Activated naive CD8-positive, alpha-beta T cell treated with anti-CD3 and anti-CD28 coated beads, Interleukin-2, amount 50 U/mL, for 24 hours (primary cell): ENCODE results near the gene CACNA1A.
A peak's percentile ranks its signal among the peaks of the same experiment; 100 is the strongest.
"Not testable (repeated sequence)": the region's sequence is repeated elsewhere in the genome, so short reads cannot be mapped to it uniquely, and the experiment has no call there.

Source experiments
- ATAC-seq: fragments of 150-1000 bp; cut with Tn5 transposase; one replicate; pipeline ENCODE4 v1.10.0; 2021
- DNase-seq: peaks from one replicate; pipeline ENCODE4 v3.0.0; 2021
- H3K27ac Mint-ChIP-seq: one replicate; pipeline ENCODE4 v1.8.0; 2021; ENCODE audit warnings: mild to moderate bottlenecking, mixed read lengths
- H3K27me3 Mint-ChIP-seq: one replicate; pipeline ENCODE4 v1.8.0; 2021; ENCODE audit warnings: mixed read lengths
- H3K36me3 Mint-ChIP-seq: one replicate; pipeline ENCODE4 v1.8.0; 2021; ENCODE audit warnings: low read depth, mixed read lengths
- H3K4me1 Mint-ChIP-seq: one replicate; pipeline ENCODE4 v1.8.0; 2021; ENCODE audit warnings: mixed read lengths
- H3K4me3 Mint-ChIP-seq: one replicate; pipeline ENCODE4 v1.8.0; 2021; ENCODE audit warnings: mild to moderate bottlenecking, moderate library complexity, mixed read lengths
- H3K9me3 Mint-ChIP-seq: one replicate; pipeline ENCODE4 v1.8.0; 2021; ENCODE audit warnings: mixed read lengths

Gene CACNA1A

GRCh38 chr19:13177584-13177983 is 328.7 kb downstream of the CACNA1A start:
- H3K9me3 Mint-ChIP-seq, DNase-seq, ATAC-seq, H3K27ac Mint-ChIP-seq, H3K4me3 Mint-ChIP-seq, H3K36me3 Mint-ChIP-seq, H3K27me3 Mint-ChIP-seq: not testable (repeated sequence)
- peaks cover 39% of the 10 kb centered on the region for H3K4me1 Mint-ChIP-seq

GRCh38 chr19:13176345-13176744 is 329.9 kb downstream of the CACNA1A start:
- Mint-ChIP-seq H3K36me3 (no peaks in the 10 kb centered on the region), H3K4me1 (peaks cover 42% of the 10 kb centered on the region), H3K4me3 (no peak overlapping the region), H3K9me3 (no peaks in the 10 kb centered on the region), H3K27ac (no peak overlapping the region), H3K27me3 (no peaks in the 10 kb centered on the region)
- DNase-seq (no peak), ATAC-seq (no peak)

- Mint-ChIP-seq H3K36me3 (no peaks in the 10 kb centered on the region), H3K4me1 (peaks cover 55% of the 10 kb centered on the region), H3K4me3 (peak overlapping the region; percentile 83), H3K27ac (peak overlapping the region; percentile 98), H3K9me3 (no peaks in the 10 kb centered on the region), H3K27me3 (no peaks in the 10 kb centered on the region)
- no peak for ATAC-seq
- DNase-seq = no peak
These were observed 333.0 kb downstream of the CACNA1A start for GRCh38 chr19:13173139-13173737.

- DNase-seq (peak; percentile 84), ATAC-seq (peak; percentile 31)
- peak overlapping the region; percentile 83 for H3K4me3 Mint-ChIP-seq
- no peaks in the 10 kb centered on the region for H3K36me3 Mint-ChIP-seq
- H3K27ac Mint-ChIP-seq = peak overlapping the region; percentile 98
- no peaks in the 10 kb centered on the region for H3K9me3 Mint-ChIP-seq
- peaks cover 60% of the 10 kb centered on the region for H3K4me1 Mint-ChIP-seq
- no peaks in the 10 kb centered on the region for H3K27me3 Mint-ChIP-seq
These were observed 333.7 kb downstream of the CACNA1A start for GRCh38 chr19:13172346-13173138.

- Mint-ChIP-seq H3K4me1 (peaks cover 71% of the 10 kb centered on the region), H3K27ac (peak overlapping the region; percentile 71), H3K9me3 (no peaks in the 10 kb centered on the region), H3K27me3 (no peaks in the 10 kb centered on the region), H3K36me3 (no peaks in the 10 kb centered on the region), H3K4me3 (peak overlapping the region; percentile 28)
- ATAC-seq (no peak), DNase-seq (no peak)
These were observed 335.1 kb downstream of the CACNA1A start for GRCh38 chr19:13171146-13171545.

GRCh38 chr19:13169769-13170168 is 336.5 kb downstream of the CACNA1A start:
- H3K4me3 Mint-ChIP-seq = no peak overlapping the region
- H3K9me3 Mint-ChIP-seq = no peaks in the 10 kb centered on the region
- no peaks in the 10 kb centered on the region for H3K36me3 Mint-ChIP-seq
- peak overlapping the region; percentile 47 for H3K27ac Mint-ChIP-seq
- H3K27me3 Mint-ChIP-seq = no peaks in the 10 kb centered on the region
- DNase-seq = no peak
- no peak for ATAC-seq
- peaks cover 85% of the 10 kb centered on the region for H3K4me1 Mint-ChIP-seq

- H3K9me3 Mint-ChIP-seq, H3K4me3 Mint-ChIP-seq, DNase-seq, ATAC-seq, H3K27ac Mint-ChIP-seq, H3K36me3 Mint-ChIP-seq, H3K27me3 Mint-ChIP-seq: not testable (repeated sequence)
- peaks cover 92% of the 10 kb centered on the region for H3K4me1 Mint-ChIP-seq
These were observed 340.1 kb downstream of the CACNA1A start for GRCh38 chr19:13166151-13166550.

- no peak overlapping the region for H3K4me3 Mint-ChIP-seq
- H3K27ac Mint-ChIP-seq = peak overlapping the region; percentile 77
- no peak for DNase-seq
These were observed 340.9 kb downstream of the CACNA1A start for GRCh38 chr19:13165162-13165997.

GRCh38 chr19:13164343-13165161 is 341.7 kb downstream of the CACNA1A start:
- H3K4me1 Mint-ChIP-seq = peaks cover 87% of the 10 kb centered on the region
- peak overlapping the region; percentile 25 for H3K4me3 Mint-ChIP-seq
- no peaks in the 10 kb centered on the region for H3K27me3 Mint-ChIP-seq
- peak overlapping the region; percentile 77 for H3K27ac Mint-ChIP-seq
- no peaks in the 10 kb centered on the region for H3K9me3 Mint-ChIP-seq
- ATAC-seq (no peak), DNase-seq (peak; percentile 53)
- no peaks in the 10 kb centered on the region for H3K36me3 Mint-ChIP-seq

More at GRCh38 chr19:13165162-13165997, 340.9 kb downstream of the CACNA1A start:
- Mint-ChIP-seq H3K36me3 (no peaks in the 10 kb centered on the region), H3K9me3 (no peaks in the 10 kb centered on the region), H3K4me1 (peaks cover 90% of the 10 kb centered on the region), H3K27me3 (no peaks in the 10 kb centered on the region)
- ATAC-seq = no peak

GRCh38 chr19:13163609-13164342 is 342.5 kb downstream of the CACNA1A start:
- ATAC-seq (peak; percentile 16), DNase-seq (peak; percentile 65)
- Mint-ChIP-seq H3K27me3 (no peaks in the 10 kb centered on the region), H3K27ac (peak overlapping the region; percentile 87), H3K4me1 (peaks cover 82% of the 10 kb centered on the region), H3K9me3 (no peaks in the 10 kb centered on the region), H3K4me3 (peak overlapping the region; percentile 79), H3K36me3 (no peaks in the 10 kb centered on the region)

- peak; percentile 93 for DNase-seq
- Mint-ChIP-seq H3K27ac (peak overlapping the region; percentile 87), H3K4me1 (peaks cover 81% of the 10 kb centered on the region), H3K4me3 (peak overlapping the region; percentile 79), H3K36me3 (no peaks in the 10 kb centered on the region), H3K9me3 (no peaks in the 10 kb centered on the region), H3K27me3 (no peaks in the 10 kb centered on the region)
- peak; percentile 61 for ATAC-seq
These were observed 343.3 kb downstream of the CACNA1A start for GRCh38 chr19:13162724-13163608.

- H3K27ac Mint-ChIP-seq = peak overlapping the region; percentile 74
- peaks cover 81% of the 10 kb centered on the region for H3K4me1 Mint-ChIP-seq
- DNase-seq = no peak
- no peaks in the 10 kb centered on the region for H3K36me3 Mint-ChIP-seq
- no peaks in the 10 kb centered on the region for H3K9me3 Mint-ChIP-seq
- no peak overlapping the region for H3K4me3 Mint-ChIP-seq
- no peak for ATAC-seq
- no peaks in the 10 kb centered on the region for H3K27me3 Mint-ChIP-seq
These were observed 345.7 kb downstream of the CACNA1A start for GRCh38 chr19:13160557-13160956.

- H3K9me3 Mint-ChIP-seq = no peaks in the 10 kb centered on the region
- peaks cover 80% of the 10 kb centered on the region for H3K4me1 Mint-ChIP-seq
- H3K27ac Mint-ChIP-seq = no peak overlapping the region
- no peak overlapping the region for H3K4me3 Mint-ChIP-seq
- H3K36me3 Mint-ChIP-seq = peaks cover 5% of the 10 kb centered on the region
- ATAC-seq = no peak
- DNase-seq = no peak
- no peaks in the 10 kb centered on the region for H3K27me3 Mint-ChIP-seq
These were observed 346.6 kb downstream of the CACNA1A start for GRCh38 chr19:13159713-13160112.
